GM23338 (cell line): ENCODE data around the gene AATF.

Experiments
- CTCF ChIP-seq, 2 experiments: fragments of 200-600 bp in 1 of 2; sonication (generic) in 1 of 2; conservative IDR thresholded peaks; 2 replicates each; pipeline versions ENCODE4 v1.5.1 to v1.6.1; 2016 to 2017; ENCODE audit warnings: antibody characterized with exemption in 2 of 2, low read depth in 2 of 2, mild to moderate bottlenecking in 2 of 2, moderate library complexity in 1 of 2
- EZH2 ChIP-seq: fragments of 200-600 bp; sonication (generic); IDR thresholded peaks from one replicate; pipeline ENCODE4 v1.8.0; 2017; ENCODE audit warnings: antibody characterized with exemption, mild to moderate bottlenecking, low read depth; ENCODE audit not compliant: unreplicated experiment
- POLR2AphosphoS5 ChIP-seq: IDR thresholded peaks from 2 replicates; pipeline ENCODE4 v1.6.1; 2016; ENCODE audit warnings: antibody characterized with exemption, low read depth
- REST ChIP-seq: IDR thresholded peaks from one replicate; pipeline ENCODE4 v1.6.1; 2018; ENCODE audit warnings: antibody characterized with exemption; ENCODE audit not compliant: unreplicated experiment

GRCh38 chr17:36934144-36934691, 14.5 kb upstream of the AATF start:
- TF ChIP-seq EZH2 (no peak), CTCF (conservative IDR thresholded peaks at IDR 0.05; ENCODE audit: low read depth in 2 of 2) (peak in 1 of 2 experiments; percentile 36; a peak in 2 of 4 replicates), REST (no peak), POLR2AphosphoS5 (no peak)
